ENCODE results near the gene MRPL23.

Gene MRPL23

GRCh38 chr11:1946812-1947484, at the start of gene MRPL23:
MRPL23 (plus strand) TSS chr11:1947332; CDS start chr11:1947363, 31 bp downstream.
- no peaks in the 10 kb centered on the region for H3K36me3 ChIP-seq (ENCODE audit: insufficient read depth, low read length)
- no peak within 1 kb of the TSS for H2AFZ ChIP-seq (ENCODE audit: low read depth, low read length)
- no peaks in the 10 kb centered on the region for H3K27me3 ChIP-seq (ENCODE audit: insufficient read depth, low read length)
- no peak within 1 kb of the TSS for H3K4me3 ChIP-seq (ENCODE audit: low read length)
- no peaks in the 10 kb centered on the region for H3K9me3 ChIP-seq (ENCODE audit: low read length)
- H3K4me1 ChIP-seq (ENCODE audit: insufficient read depth, low read length), result no peaks in the 10 kb centered on the region

- Histone ChIP-seq H2AFZ (ENCODE audit: low read depth, low read length) (no peak overlapping the region), H3K36me3 (ENCODE audit: insufficient read depth, low read length) (no peaks in the 10 kb centered on the region), H3K27me3 (ENCODE audit: insufficient read depth, low read length) (peaks cover 3% of the 10 kb centered on the region), H3K4me3 (ENCODE audit: low read length) (no peak overlapping the region), H3K4me1 (ENCODE audit: insufficient read depth, low read length) (no peaks in the 10 kb centered on the region), H3K9me3 (ENCODE audit: low read length) (no peaks in the 10 kb centered on the region)
Observed at GRCh38 chr11:1899090-1899489, 48.0 kb upstream of the MRPL23 start.

- H3K9me3 ChIP-seq (ENCODE audit: low read length), result no peaks in the 10 kb centered on the region
- no peaks in the 10 kb centered on the region for H3K4me1 ChIP-seq (ENCODE audit: insufficient read depth, low read length)
- H2AFZ ChIP-seq (ENCODE audit: low read depth, low read length), result no peak overlapping the region
- no peaks in the 10 kb centered on the region for H3K36me3 ChIP-seq (ENCODE audit: insufficient read depth, low read length)
- H3K4me3 ChIP-seq (ENCODE audit: low read length), result no peak overlapping the region
- peaks cover 3% of the 10 kb centered on the region for H3K27me3 ChIP-seq (ENCODE audit: insufficient read depth, low read length)
Observed at GRCh38 chr11:1899686-1900085, 47.4 kb upstream of the MRPL23 start.

- peaks cover 9% of the 10 kb centered on the region for H3K27me3 ChIP-seq (ENCODE audit: insufficient read depth, low read length)
- no peaks in the 10 kb centered on the region for H3K36me3 ChIP-seq (ENCODE audit: insufficient read depth, low read length)
- no peak overlapping the region for H2AFZ ChIP-seq (ENCODE audit: low read depth, low read length)
- H3K4me3 ChIP-seq (ENCODE audit: low read length), result no peak overlapping the region
- H3K9me3 ChIP-seq (ENCODE audit: low read length), result no peaks in the 10 kb centered on the region
- no peaks in the 10 kb centered on the region for H3K4me1 ChIP-seq (ENCODE audit: insufficient read depth, low read length)
Observed at GRCh38 chr11:1906181-1906580, 41.0 kb upstream of the MRPL23 start.

GRCh38 chr11:1906611-1907423, 40.3 kb upstream of the MRPL23 start:
- Histone ChIP-seq H3K27me3 (ENCODE audit: insufficient read depth, low read length) (peaks cover 9% of the 10 kb centered on the region), H3K36me3 (ENCODE audit: insufficient read depth, low read length) (no peaks in the 10 kb centered on the region), H3K4me3 (ENCODE audit: low read length) (no peak overlapping the region), H3K9me3 (ENCODE audit: low read length) (no peaks in the 10 kb centered on the region), H3K4me1 (ENCODE audit: insufficient read depth, low read length) (no peaks in the 10 kb centered on the region), H2AFZ (ENCODE audit: low read depth, low read length) (no peak overlapping the region)

- no peaks in the 10 kb centered on the region for H3K36me3 ChIP-seq (ENCODE audit: insufficient read depth, low read length)
- H2AFZ ChIP-seq (ENCODE audit: low read depth, low read length), result no peak overlapping the region
- peaks cover 9% of the 10 kb centered on the region for H3K27me3 ChIP-seq (ENCODE audit: insufficient read depth, low read length)
- H3K4me3 ChIP-seq (ENCODE audit: low read length), result no peak overlapping the region
- no peaks in the 10 kb centered on the region for H3K4me1 ChIP-seq (ENCODE audit: insufficient read depth, low read length)
- no peaks in the 10 kb centered on the region for H3K9me3 ChIP-seq (ENCODE audit: low read length)
Observed at GRCh38 chr11:1908618-1909017, 38.5 kb upstream of the MRPL23 start.

GRCh38 chr11:1909524-1909923, 37.6 kb upstream of the MRPL23 start:
- no peak overlapping the region for H2AFZ ChIP-seq (ENCODE audit: low read depth, low read length)
- no peaks in the 10 kb centered on the region for H3K9me3 ChIP-seq (ENCODE audit: low read length)
- H3K4me3 ChIP-seq (ENCODE audit: low read length), result no peak overlapping the region
- peaks cover 9% of the 10 kb centered on the region for H3K27me3 ChIP-seq (ENCODE audit: insufficient read depth, low read length)
- H3K36me3 ChIP-seq (ENCODE audit: insufficient read depth, low read length), result no peaks in the 10 kb centered on the region
- H3K4me1 ChIP-seq (ENCODE audit: insufficient read depth, low read length), result no peaks in the 10 kb centered on the region

GRCh38 chr11:1912289-1912878, 34.7 kb upstream of the MRPL23 start:
- no peaks in the 10 kb centered on the region for H3K9me3 ChIP-seq (ENCODE audit: low read length)
- H3K27me3 ChIP-seq (ENCODE audit: insufficient read depth, low read length), result peaks cover 2% of the 10 kb centered on the region
- H2AFZ ChIP-seq (ENCODE audit: low read depth, low read length), result no peak overlapping the region
- no peaks in the 10 kb centered on the region for H3K4me1 ChIP-seq (ENCODE audit: insufficient read depth, low read length)
- H3K4me3 ChIP-seq (ENCODE audit: low read length), result no peak overlapping the region
- H3K36me3 ChIP-seq (ENCODE audit: insufficient read depth, low read length), result no peaks in the 10 kb centered on the region

- H3K36me3 ChIP-seq (ENCODE audit: insufficient read depth, low read length), result no peaks in the 10 kb centered on the region
- no peaks in the 10 kb centered on the region for H3K4me1 ChIP-seq (ENCODE audit: insufficient read depth, low read length)
- H3K27me3 ChIP-seq (ENCODE audit: insufficient read depth, low read length), result peaks cover 2% of the 10 kb centered on the region
- no peak overlapping the region for H2AFZ ChIP-seq (ENCODE audit: low read depth, low read length)
- H3K4me3 ChIP-seq (ENCODE audit: low read length), result no peak overlapping the region
- no peaks in the 10 kb centered on the region for H3K9me3 ChIP-seq (ENCODE audit: low read length)
Observed at GRCh38 chr11:1913271-1914060, 33.7 kb upstream of the MRPL23 start.

GRCh38 chr11:1915795-1916131, 31.4 kb upstream of the MRPL23 start:
- Histone ChIP-seq H3K27me3 (ENCODE audit: insufficient read depth, low read length) (peaks cover 5% of the 10 kb centered on the region), H3K36me3 (ENCODE audit: insufficient read depth, low read length) (no peaks in the 10 kb centered on the region), H3K4me3 (ENCODE audit: low read length) (no peak overlapping the region), H2AFZ (ENCODE audit: low read depth, low read length) (no peak overlapping the region), H3K9me3 (ENCODE audit: low read length) (no peaks in the 10 kb centered on the region), H3K4me1 (ENCODE audit: insufficient read depth, low read length) (no peaks in the 10 kb centered on the region)

GRCh38 chr11:1916132-1916985, 30.8 kb upstream of the MRPL23 start:
- no peak overlapping the region for H3K4me3 ChIP-seq (ENCODE audit: low read length)

GRCh38 chr11:1916986-1917522, 30.1 kb upstream of the MRPL23 start:
- no peak overlapping the region for H2AFZ ChIP-seq (ENCODE audit: low read depth, low read length)
- H3K36me3 ChIP-seq (ENCODE audit: insufficient read depth, low read length), result no peaks in the 10 kb centered on the region
- H3K27me3 ChIP-seq (ENCODE audit: insufficient read depth, low read length), result peaks cover 5% of the 10 kb centered on the region
- no peaks in the 10 kb centered on the region for H3K4me1 ChIP-seq (ENCODE audit: insufficient read depth, low read length)
- H3K4me3 ChIP-seq (ENCODE audit: low read length), result no peak overlapping the region
- no peaks in the 10 kb centered on the region for H3K9me3 ChIP-seq (ENCODE audit: low read length)

More at GRCh38 chr11:1916132-1916985, 30.8 kb upstream of the MRPL23 start:
- Histone ChIP-seq H3K4me1 (ENCODE audit: insufficient read depth, low read length) (no peaks in the 10 kb centered on the region), H3K36me3 (ENCODE audit: insufficient read depth, low read length) (no peaks in the 10 kb centered on the region), H3K9me3 (ENCODE audit: low read length) (no peaks in the 10 kb centered on the region), H3K27me3 (ENCODE audit: insufficient read depth, low read length) (peaks cover 5% of the 10 kb centered on the region), H2AFZ (ENCODE audit: low read depth, low read length) (no peak overlapping the region)

All from neuron (in vitro differentiated cells).